SK-N-SH (cell line): ENCODE measurements around the gene TMOD4.

Source experiments
- CHD2 ChIP-seq: fragments of 150-350 bp; IDR thresholded peaks from 2 replicates; pipeline ENCODE4 v1.6.1; 2018; ENCODE audit warnings: low read length; ENCODE audit not compliant: partially characterized antibody
- CTCF ChIP-seq: fragments of 200-600 bp; sonication (generic); IDR thresholded peaks from 2 replicates; pipeline ENCODE4 v1.6.1; 2017; ENCODE audit warnings: antibody characterized with exemption, mild to moderate bottlenecking, moderate library complexity
- ELF1 ChIP-seq: IDR thresholded peaks from 2 replicates; pipeline ENCODE4 v1.4.0; 2012
- EP300 ChIP-seq, 2 experiments: IDR thresholded peaks; 2 replicates each; pipeline versions ENCODE4 v1.4.0 to v1.6.1; 2012; ENCODE audit warnings: borderline replicate concordance in 1 of 2, low read depth in 1 of 2, low read length in 1 of 2
- EZH2phosphoT487 ChIP-seq: fragments of 200-600 bp; sonication (generic); IDR thresholded peaks from 2 replicates; pipeline ENCODE4 v1.6.1; 2017; ENCODE audit warnings: low read depth, mixed run types, mild to moderate bottlenecking, antibody characterized with exemption, moderate library complexity, borderline replicate concordance
- GABPA ChIP-seq: IDR thresholded peaks from 2 replicates; pipeline ENCODE4 v1.4.0; 2012; ENCODE audit warnings: low read depth, mild to moderate bottlenecking
- MAX ChIP-seq: IDR thresholded peaks from 2 replicates; pipeline ENCODE4 v1.4.0; 2012; ENCODE audit warnings: low read depth
- NRF1 ChIP-seq: IDR thresholded peaks from 2 replicates; pipeline ENCODE4 v1.6.1; 2012; ENCODE audit warnings: low read depth, mild to moderate bottlenecking, low read length
- POLR2AphosphoS5 ChIP-seq: IDR thresholded peaks from 2 replicates; pipeline ENCODE4 v1.6.1; 2012; ENCODE audit warnings: low read depth, low read length
- RAD21 ChIP-seq: IDR thresholded peaks from 2 replicates; pipeline ENCODE4 v1.6.1; 2012; ENCODE audit warnings: mild to moderate bottlenecking, low read length
- RFX5 ChIP-seq: IDR thresholded peaks from 2 replicates; pipeline ENCODE4 v1.6.1; 2012; ENCODE audit warnings: mild to moderate bottlenecking, improper control_type of control experiment, low read length
- YY1 ChIP-seq: IDR thresholded peaks from 2 replicates; pipeline ENCODE4 v1.4.0; 2012; ENCODE audit warnings: low read depth, mild to moderate bottlenecking
- TF ChIP-seq, protein P1 (sequence below): fragments of 150-350 bp; IDR thresholded peaks from 2 replicates; pipeline ENCODE4 v1.6.1; 2017; ENCODE audit warnings: antibody characterized with exemption, low read length, low read depth, borderline replicate concordance

DNA sequence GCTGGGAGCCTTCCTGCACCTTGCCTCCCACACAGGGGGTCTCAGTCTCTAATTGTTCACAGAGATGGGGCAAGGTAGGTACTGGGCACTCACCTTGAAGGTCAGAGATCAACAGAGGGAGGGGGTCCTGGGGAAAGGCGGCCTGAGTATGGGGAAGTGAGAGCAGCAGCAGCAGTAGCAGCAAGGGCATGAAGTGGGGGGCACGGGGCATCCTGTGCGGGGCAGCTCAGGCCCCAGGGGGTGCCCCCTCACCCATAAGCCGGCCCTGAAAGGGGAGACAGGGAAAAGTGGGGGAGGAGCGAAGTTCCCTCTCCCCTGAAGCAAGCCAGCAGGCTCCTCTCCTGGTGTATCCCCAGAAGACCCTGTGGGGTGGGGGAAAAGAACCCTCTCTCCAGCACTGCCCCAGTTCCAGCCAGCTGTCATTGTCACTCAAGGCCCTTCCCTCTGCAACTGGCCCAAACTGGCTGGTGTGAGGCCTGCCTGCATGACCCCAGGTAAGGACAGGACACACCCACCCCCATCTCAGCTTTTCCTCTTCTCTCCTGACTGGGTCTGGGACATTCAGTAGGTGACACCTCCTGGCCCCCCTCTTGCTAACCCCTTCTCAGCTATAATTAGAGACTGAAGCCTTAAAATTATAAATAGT lies 33.2 kb downstream of the TMOD4 start:
- TF ChIP-seq EP300 (IDR thresholded peaks at IDR 0.05; ENCODE audit: borderline replicate concordance in 1 of 2, low read depth in 1 of 2, low read length in 1 of 2), result no peak
- TF ChIP-seq CTCF, result no peak
- TF ChIP-seq GABPA, result no peak
- no peak for TF ChIP-seq CHD2
- no peak for TF ChIP-seq RAD21
- no peak for TF ChIP-seq RFX5
- TF ChIP-seq ELF1, result no peak
- TF ChIP-seq, protein P1, sequence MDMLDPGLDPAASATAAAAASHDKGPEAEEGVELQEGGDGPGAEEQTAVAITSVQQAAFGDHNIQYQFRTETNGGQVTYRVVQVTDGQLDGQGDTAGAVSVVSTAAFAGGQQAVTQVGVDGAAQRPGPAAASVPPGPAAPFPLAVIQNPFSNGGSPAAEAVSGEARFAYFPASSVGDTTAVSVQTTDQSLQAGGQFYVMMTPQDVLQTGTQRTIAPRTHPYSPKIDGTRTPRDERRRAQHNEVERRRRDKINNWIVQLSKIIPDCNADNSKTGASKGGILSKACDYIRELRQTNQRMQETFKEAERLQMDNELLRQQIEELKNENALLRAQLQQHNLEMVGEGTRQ, result no peak
- TF ChIP-seq MAX, result no peak
- no peak for TF ChIP-seq NRF1
- TF ChIP-seq EZH2phosphoT487, result no peak
- TF ChIP-seq YY1, result no peak
- TF ChIP-seq POLR2AphosphoS5, result no peak
